Activated CD4-positive, CD25-positive, alpha-beta regulatory T cell (primary cell): Measurements from ENCODE around the gene IP6K2.

Experiments used
- DNase-seq, 4 experiments: peaks; one replicate each; lab custom pipeline; 2025; lab: John Stamatoyannopoulos, UW

IP6K2 gene

GRCh38 chr3:48663489-48664312, 53.3 kb downstream of the IP6K2 start:
- DNase-seq, result peak; percentile 71 to 81 (median 74)

GRCh38 chr3:48662753-48663488, 54.1 kb downstream of the IP6K2 start, which contains the start of gene CELSR3:
CELSR3 (minus strand) TSS chr3:48662886; CDS start chr3:48662634, 252 bp downstream.
- DNase-seq, result peak; percentile 20 to 25 (median 22)

- DNase-seq, result no peak
These were observed 54.8 kb downstream of the IP6K2 start for GRCh38 chr3:48662145-48662752.

GRCh38 chr3:48661501-48662144, 55.4 kb downstream of the IP6K2 start:
- DNase-seq, result peak; percentile 41 to 58 (median 53)

GRCh38 chr3:48660800-48661400, 56.1 kb downstream of the IP6K2 start:
- DNase-seq, result no peak

GRCh38 chr3:48656841-48657281, 60.2 kb downstream of the IP6K2 start:
- DNase-seq, result no peak

- peak; percentile 64 to 77 (median 72) for DNase-seq
These were observed 60.8 kb downstream of the IP6K2 start for GRCh38 chr3:48656061-48656840.

GRCh38 chr3:48655606-48656005, 61.4 kb downstream of the IP6K2 start:
- peak in 3 of 4 experiments; percentile 27 to 44 (median 40) for DNase-seq

GRCh38 chr3:48655063-48655462, 62.0 kb downstream of the IP6K2 start:
- DNase-seq, result no peak

GRCh38 chr3:48652923-48653715, 63.9 kb downstream of the IP6K2 start:
- no peak for DNase-seq

- no peak for DNase-seq
These were observed 65.2 kb downstream of the IP6K2 start for GRCh38 chr3:48651771-48652170.

- no peak for DNase-seq
These were observed 66.3 kb downstream of the IP6K2 start for GRCh38 chr3:48650723-48651122.

- no peak for DNase-seq
These were observed 68.7 kb downstream of the IP6K2 start for GRCh38 chr3:48648188-48648850.

- DNase-seq, result no peak
These were observed 69.3 kb downstream of the IP6K2 start for GRCh38 chr3:48647714-48648113.

- no peak for DNase-seq
These were observed 71.9 kb downstream of the IP6K2 start for GRCh38 chr3:48644898-48645760.

- DNase-seq, result no peak
These were observed 74.4 kb downstream of the IP6K2 start for GRCh38 chr3:48642605-48643004.

- DNase-seq, result no peak
These were observed 75.6 kb downstream of the IP6K2 start for GRCh38 chr3:48641396-48641795.

GRCh38 chr3:48639944-48640606, 76.9 kb downstream of the IP6K2 start:
- DNase-seq, result no peak
